IPS-NIHi7 (cell line): Measurements from ENCODE around the gene TRERF1.
"Not testable (repeated sequence)": the region's sequence is repeated elsewhere in the genome, so short reads cannot be mapped to it uniquely, and the experiment has no call there.

ENCODE experiments used
- DNase-seq: peaks from one replicate; pipeline ENCODE4 v3.0.0; 2012; ENCODE audit warnings: mixed read lengths; ENCODE audit errors: extremely low spot score

The TRERF1 gene, protein sequence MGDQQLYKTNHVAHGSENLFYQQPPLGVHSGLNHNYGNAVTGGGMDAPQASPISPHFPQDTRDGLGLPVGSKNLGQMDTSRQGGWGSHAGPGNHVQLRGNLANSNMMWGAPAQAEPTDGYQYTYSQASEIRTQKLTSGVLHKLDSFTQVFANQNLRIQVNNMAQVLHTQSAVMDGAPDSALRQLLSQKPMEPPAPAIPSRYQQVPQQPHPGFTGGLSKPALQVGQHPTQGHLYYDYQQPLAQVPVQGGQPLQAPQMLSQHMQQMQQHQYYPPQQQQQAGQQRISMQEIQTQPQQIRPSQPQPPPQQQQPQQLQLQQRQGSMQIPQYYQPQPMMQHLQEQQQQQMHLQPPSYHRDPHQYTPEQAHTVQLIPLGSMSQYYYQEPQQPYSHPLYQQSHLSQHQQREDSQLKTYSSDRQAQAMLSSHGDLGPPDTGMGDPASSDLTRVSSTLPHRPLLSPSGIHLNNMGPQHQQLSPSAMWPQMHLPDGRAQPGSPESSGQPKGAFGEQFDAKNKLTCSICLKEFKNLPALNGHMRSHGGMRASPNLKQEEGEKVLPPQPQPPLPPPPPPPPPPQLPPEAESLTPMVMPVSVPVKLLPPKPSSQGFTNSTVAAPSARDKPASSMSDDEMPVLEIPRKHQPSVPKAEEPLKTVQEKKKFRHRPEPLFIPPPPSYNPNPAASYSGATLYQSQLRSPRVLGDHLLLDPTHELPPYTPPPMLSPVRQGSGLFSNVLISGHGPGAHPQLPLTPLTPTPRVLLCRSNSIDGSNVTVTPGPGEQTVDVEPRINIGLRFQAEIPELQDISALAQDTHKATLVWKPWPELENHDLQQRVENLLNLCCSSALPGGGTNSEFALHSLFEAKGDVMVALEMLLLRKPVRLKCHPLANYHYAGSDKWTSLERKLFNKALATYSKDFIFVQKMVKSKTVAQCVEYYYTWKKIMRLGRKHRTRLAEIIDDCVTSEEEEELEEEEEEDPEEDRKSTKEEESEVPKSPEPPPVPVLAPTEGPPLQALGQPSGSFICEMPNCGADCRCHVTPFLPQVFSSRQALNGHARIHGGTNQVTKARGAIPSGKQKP (N-terminal part only)

DNA sequence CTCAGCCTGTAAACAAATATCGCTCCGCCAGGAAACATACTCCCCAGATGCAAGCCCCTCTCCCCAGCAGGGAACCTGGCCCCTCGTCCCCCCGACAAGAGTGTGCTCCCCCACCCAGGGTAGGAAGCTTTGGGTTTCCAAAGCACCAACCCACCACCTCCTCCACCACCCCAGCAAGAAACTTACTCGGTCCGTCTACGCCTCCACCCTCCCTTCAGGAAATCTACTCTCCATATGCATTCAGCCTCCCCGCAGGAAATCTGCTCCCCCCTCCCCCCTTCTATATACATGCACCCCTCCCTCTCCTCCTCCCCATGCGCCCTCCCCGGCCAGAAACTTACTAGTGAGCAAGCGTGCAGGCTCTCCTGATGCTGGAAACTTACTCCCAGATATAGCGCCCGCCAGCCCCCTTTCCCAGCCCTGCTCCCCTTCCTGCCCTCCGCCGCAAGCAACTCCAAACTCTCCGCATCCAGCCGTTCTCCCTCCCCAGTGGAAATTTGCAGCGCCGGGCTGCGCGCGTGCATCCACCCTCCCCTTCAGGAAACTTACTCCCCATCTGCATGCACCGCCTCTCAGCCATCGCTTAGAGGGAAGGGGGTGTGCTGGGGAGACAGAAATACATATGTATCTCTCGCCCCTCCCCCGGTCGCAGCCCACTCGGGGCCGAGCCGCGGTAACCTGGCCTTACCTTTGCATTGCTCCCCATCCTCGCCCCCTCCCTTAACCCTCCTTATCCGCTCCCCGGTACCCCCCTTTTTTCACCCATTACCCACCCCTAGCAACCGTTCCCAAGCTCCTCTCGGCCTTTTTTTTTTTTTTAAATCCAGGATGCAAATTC, at the start of gene TRERF1:
Gene TRERF1 (minus strand): TSS at position 594 of the 838 bp plus-strand sequence. CDS start 182,336 bp downstream, outside the sequence.
- peak; percentile 68 for DNase-seq

DNA sequence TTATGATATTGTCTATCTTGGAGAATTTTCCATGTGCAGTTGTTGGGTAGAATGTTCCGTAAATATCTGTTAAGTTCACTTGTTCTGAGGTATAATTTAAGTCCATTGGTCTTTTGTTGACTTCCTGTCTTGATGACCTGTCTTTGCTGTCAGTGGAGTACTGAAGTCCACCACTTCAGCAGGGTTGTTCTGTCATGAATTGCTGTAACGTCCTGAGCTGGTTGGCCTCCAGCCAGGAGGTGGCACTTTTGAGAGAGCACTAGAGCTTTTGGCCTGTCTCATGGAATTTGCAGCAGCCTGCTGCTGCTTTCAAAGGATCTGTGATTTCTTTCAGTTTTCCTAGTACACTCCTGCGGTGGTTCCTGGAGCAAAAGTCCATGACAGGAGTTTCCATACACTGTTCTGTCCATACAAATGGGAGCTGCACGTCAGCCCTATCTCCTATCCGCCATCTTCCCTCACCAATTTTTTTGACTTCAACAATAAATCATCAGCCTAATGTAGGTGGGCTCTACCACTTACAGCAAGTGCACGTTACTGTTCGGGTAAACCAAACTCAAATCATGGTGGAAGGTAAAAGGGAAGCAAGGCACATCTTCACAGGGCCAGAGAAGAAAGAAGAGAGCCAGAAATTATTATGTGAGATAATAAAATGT, 46.9 kb upstream of the TRERF1 start:
- DNase-seq, result no peak

DNA sequence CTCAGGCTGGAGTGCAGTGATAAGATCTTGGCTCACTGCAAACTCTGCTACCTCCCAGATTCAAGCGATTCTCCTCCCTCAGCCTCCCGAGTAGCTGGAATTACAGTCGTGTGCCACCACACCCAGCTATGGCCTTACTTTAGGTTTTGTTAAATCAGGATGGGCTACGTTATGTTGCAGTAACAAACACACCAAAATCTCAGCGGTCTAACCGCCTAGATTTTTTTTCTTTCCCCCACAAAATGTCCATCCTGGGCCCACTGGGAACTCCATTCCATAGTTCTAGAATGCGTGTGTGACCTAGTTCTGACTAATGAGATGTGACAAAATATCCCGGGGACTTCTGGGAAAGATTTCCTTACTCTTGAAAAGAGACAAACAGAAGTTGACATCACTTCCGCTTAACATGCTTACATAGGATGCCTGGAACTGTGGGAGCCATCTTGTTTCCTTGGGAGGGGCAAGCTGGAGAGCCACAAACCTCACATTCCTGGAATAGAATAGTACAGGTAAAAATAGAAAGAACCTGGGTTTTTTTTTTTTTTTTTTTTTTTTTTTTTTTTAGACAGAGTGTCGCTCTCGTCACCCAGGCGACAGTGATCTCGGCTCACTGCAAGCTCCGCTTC, 42.3 kb upstream of the TRERF1 start:
- DNase-seq, result no peak

DNA sequence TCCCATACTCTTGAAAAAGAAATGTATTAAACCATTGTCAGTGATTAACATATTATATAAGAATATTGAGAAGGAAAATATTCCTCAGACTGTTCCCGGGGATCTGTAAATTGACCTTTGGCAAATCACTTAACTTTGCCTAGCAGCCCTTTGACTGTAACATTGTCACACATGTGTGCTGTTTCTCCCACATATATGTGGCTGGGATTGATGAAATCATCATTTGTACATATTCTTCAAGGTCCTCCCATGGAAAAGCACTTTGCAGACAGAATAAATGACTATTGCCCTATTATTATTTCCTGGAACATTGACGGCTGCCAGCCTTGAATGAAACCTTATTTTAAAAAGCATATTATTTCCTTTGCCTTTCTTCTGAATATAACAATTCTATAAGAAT, 36.4 kb upstream of the TRERF1 start:
- no peak for DNase-seq

DNA sequence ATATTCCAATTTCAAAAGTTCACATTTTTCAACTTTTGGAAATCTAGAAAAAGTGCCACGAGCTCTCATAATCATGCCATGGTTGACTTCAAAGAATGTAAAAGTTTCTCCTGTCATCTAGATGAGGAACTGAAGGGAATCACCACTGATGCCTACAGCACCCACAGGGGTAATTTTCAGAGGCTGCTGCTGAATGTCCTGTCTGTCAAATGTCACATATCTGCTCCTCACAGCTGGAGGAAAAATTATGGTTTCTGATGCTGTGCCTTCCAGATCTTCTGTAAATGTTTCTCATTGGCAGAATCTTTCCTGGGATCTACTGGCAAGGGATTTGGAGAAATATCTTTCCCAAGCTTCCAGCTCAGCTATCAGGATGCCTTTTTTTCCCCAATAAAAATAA, 32.5 kb upstream of the TRERF1 start:
- DNase-seq, result no peak

DNA sequence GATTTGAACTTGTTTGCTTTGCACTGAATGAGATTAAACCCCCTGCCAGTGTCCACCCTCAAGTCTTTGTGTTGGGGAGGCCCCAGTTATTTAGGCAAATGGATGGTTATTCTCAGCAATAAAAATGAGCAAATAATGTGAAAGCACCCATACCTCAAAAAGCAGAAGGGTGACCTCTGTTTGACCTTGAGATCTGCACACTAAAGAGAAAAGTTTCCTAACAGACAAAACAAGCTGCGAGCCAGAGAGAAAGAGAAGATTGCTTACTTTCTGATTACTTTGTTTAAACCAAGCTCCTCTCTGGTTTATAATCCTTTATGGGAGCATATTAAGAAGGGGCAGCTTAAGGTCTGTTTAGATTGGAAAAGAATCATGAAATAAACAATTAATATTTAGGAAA, 30.4 kb upstream of the TRERF1 start:
- no peak for DNase-seq

DNA sequence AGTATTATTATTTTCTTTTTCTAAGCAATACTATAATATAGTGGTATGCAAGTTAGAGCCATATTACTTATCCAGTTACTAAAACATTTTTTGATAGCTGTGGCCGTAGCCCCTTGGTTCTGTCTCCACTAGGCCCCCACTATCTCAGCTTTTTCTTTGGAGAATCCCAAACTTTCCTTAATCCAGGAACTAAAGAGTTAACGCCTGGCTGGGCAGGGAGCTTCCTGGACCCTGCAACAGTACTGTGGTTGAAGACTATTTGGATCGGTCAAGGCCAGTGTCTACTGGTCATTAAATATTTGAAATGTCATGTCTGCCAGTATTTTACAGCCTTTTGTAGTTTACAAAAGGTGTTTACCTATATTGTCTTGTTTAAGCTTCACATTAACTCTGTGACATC, 20.0 kb upstream of the TRERF1 start:
- no peak for DNase-seq

DNA sequence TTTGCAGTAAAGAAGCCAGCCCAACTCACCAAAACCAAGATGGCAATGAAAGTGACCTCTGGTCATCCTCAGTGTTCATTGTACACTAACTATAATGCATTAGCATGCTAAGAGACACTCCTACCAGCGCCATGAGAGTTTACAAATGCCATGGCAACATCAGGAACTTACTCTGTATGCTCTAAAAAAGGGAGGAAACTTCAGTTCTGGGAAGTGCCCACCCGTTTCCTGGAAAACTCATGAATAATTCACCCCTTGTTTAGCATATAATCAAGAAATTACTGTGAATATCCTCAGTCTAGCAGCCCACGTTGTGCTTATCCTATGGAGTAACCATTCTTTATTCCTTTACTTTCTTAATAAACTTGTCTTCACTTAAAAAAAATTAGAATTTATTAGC, 19.4 kb upstream of the TRERF1 start:
- no peak for DNase-seq

DNA sequence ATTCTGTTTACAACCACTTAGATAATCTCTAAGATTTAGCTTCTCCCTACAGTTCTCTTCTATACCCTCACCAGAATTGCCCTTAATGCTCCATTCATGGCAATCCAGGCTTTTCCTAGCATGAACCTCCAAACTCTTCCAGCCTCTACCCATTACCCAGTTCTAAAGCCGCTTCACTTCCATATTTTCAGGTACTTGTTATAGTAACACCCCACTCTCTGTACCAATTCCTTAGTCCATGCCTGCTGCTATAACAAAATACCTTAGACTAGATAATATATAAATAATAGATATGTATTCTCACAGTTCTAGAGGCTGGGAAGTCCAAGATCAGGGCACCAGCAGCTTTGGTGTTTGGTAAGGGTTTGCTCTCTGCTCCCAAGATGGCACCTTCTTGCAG, 16.5 kb upstream of the TRERF1 start:
- DNase-seq, result no peak

DNA sequence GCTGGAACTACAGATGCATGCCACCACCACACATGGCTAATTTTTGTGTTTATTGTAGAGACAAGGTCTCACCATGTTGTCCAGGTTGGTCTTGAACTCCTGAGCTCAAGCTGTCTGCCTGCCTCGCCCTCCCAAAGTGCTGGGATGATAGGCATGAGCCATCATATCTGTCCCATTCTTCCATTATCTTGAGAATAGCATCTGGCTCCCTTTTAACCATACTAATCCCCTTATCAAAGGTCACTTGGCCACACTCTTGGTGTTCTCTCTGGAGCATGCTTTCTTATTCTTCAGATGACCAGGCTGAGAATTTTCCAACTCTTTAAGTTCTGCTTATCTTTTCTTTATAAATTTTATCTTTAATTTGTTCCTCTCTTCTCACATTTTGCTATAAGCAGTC, 15.9 kb upstream of the TRERF1 start:
- no peak for DNase-seq

DNA sequence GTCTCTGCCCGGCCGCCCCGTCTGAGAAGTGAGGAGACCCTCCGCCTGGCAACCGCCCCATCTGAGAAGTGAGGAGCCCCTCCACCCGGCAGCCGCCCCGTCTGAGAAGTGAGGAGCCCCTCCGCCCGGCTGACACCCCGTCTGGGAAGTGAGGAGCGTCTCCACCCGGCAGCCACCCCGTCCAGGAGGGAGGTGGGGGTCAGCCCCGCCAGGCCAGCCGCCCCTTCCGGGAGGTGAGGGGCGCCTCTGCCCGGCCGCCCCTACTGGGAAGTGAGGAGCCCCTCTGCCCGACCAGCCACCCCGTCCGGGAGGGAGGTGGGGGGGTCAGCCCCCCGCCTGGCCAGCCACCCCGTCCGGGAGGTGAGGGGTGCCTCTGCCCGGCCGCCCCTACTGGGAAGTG, 14.7 kb upstream of the TRERF1 start:
- not testable (repeated sequence) for DNase-seq

DNA sequence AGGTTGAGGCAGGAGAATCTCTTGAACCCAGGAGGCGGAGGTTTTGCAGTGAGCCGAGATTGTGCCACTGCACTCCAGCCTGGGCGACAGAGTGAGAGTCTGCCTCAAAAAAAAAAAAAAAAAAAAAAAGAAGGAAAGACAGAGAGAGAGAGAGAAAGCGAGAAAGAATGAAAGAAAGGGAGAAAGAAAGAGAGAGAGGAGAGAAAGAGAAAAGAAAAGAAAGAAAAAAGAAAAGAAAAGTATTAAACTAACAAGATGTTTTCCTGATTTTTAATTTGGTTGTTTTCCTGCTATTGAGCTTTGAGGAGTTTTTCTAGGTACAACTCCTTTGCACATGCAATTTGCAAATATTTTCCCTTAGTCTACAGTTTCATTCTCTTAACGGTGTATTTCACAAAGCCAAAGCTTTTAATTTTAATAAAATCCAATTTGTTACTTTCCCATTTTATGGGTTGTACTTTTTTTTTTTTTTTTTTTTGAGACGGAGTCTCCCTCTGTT, 10.8 kb upstream of the TRERF1 start:
- DNase-seq, result no peak

DNA sequence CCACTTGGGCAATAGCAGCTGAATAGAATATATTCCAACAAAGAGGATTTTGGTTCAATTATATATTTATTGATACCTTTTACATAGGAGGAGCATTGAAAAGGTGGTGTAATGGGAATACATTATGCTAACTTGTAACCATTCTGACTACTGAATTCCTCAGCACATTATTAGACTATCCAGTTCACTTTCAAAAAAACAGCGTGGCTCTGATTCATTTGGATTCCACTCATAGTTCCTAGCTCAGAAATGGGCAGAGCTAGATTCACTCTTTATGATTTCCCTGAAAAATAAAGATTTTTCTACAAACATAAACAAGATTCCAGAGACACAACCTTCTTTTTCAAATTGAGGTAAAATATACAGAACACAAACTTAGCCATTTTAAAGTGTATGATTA, 9.2 kb upstream of the TRERF1 start:
- no peak for DNase-seq

DNA sequence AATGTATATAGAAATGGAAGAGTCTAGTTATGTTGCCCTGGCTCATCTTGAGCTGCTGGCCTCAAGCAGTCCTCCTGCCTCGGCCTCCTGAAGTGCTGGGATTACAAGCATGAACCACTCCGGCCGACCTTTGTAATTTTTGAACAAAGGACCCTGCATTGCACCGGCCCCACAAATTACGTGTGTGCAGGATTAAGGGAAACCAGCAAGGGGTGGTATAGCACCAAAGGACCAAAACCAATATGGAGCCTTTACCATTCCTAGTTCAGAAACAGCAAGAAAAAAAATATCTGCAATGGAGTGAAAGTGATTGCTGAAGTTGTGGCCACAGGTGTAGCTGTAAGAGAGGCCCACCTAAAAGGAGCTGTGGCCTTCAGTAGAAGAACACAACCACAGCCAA, 8.2 kb upstream of the TRERF1 start:
- DNase-seq, result no peak

DNA sequence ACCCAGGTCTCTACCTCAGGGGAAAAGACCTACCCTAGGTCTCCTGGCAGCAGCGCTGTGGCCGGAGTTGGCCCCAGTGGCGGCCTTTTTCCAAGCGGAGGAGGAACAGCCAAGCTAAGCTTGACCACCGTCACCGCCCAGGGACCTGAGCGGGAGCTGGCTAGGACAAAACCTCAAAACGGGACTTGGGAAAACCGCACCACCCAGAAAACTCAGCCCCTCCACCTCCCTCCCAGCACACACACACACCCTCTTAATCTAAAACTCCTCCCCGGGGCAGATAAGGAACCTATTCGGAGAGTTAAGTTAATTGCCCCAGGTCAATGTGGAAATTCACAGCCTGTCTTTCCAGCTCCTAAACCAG, 2.7 kb upstream of the TRERF1 start:
- DNase-seq, result no peak

DNA sequence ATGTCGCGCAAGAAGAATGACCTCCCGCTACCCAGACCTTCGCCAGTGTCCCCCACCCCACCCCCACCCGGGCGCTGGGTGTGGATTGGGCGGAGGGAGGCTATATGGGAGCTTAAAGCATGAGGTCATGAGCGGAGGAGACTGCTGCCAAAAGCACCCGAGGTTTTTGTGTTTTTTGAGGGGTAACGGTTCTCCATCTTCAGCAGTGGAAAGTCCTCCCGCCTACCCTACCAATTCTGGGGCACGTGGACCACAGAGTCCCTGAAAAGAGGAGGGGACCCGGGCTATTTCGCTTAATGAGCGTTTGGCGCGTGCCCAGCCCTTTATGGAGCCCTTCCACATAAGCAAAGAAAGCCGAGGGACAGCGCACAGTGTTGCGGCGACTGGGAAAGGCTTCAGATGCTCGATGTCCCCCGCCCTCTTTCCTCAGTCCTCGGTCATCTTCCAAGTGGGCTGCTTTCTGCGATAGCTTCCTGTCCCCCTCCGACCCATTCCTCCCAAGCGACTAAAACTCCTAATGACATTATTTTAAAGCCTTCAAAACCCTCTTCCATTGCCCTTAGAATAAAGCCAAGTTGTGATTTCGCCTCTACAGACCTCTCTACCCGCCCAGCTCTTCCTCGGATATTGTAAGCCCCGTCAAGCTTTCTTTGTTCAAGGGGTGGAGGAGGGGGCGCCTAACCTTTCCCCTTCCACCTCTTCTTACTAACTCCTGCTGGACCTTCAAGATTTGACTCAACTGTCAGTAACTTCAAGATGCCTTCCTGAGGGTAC, 2.1 kb upstream of the TRERF1 start:
- no peak for DNase-seq

DNA sequence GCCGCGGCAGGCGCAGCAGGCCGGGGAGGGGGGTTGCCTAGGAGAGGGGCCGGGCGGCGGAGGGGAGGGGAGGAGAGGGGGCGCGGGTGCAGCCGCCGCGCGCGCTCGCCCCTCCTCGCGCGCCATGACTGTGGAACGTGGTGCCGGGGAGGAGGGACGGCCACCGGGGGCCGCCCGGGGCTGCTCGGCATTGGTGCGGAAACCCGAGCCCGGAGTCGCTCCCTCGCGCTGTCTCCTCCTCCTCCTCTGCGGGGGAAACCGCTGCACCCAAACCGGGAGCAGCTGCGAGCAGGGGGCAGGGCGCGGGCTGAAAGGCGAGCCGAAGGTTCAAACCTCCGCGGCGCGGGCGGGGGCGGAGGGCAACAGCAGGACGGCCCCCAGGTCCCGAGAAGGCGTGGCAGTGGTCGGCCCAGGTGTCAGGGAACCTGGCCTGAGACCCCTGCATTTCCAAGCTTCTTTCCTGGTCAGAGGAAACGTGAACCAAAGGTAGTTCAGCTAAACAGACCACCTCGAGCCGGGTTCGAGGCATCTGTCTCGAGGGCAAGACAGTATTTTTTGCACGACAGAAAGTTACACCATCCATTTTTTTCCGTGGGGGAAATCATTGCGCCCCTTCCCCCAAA, 1.4 kb upstream of the TRERF1 start:
- DNase-seq, result peak; percentile 88

DNA sequence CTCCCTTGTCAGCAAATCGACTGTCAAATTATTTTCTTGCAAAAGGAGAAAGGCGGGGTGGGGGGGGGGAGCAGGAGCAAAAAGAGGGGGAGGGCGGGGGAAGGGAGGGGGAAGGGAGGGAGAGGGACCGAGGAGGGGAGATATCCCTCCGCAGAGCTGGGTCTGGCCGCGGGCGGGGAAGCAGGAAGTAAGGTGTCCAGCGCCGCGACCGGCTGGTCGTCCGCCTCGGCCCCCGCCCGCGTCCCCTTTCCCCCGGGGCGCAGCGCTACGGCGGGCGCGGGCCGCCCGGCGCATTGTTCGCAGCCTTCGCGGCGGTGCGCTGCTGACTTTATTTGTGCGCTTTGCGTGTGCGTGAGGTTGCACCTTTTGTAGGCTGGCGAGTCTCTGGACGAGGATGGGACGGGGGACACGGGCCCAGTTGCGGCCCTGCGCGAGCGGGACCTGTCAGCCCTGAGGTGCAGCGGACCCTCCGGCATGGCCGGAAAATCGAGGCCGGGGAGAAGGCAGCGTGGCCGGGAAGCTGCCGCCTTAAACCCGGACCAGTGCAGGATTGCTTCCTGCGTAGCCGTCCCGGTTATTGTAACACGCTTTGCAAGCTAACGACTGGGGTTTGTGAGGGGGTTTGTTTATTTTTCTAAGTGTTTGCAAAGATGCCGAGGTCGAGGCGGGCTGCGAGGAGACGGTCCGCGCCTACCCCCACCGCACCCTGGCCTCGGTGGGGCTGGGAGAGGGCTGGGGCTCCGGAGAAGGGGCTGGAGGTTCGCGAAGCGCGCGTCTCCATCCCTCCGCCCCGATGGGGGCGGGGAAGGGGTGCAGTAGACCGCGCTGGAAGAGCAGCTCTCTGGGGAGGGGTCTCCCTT, 675 bp upstream of the TRERF1 start:
- DNase-seq, result peak; percentile 70
